D721Med (cell line): ENCODE data around the gene PEX7.

Source experiments
- DNase-seq: peaks from one replicate; pipeline ENCODE4 v3.0.0; 2011; ENCODE audit warnings: low spot score; ENCODE audit not compliant: insufficient read length
- FAIRE-seq: peaks from 2 replicates; lab custom pipeline; 2011; peaks lifted over from hg19 to GRCh38; lab: Jason Lieb, UNC
- TF ChIP-seq, protein P1 (sequence below): IDR thresholded peaks from 2 replicates; pipeline ENCODE4 v1.5.1; 2012; ENCODE audit warnings: mild to moderate bottlenecking, control low read depth; ENCODE audit not compliant: insufficient read depth; ENCODE audit errors: missing control alignments

Gene PEX7

DNA sequence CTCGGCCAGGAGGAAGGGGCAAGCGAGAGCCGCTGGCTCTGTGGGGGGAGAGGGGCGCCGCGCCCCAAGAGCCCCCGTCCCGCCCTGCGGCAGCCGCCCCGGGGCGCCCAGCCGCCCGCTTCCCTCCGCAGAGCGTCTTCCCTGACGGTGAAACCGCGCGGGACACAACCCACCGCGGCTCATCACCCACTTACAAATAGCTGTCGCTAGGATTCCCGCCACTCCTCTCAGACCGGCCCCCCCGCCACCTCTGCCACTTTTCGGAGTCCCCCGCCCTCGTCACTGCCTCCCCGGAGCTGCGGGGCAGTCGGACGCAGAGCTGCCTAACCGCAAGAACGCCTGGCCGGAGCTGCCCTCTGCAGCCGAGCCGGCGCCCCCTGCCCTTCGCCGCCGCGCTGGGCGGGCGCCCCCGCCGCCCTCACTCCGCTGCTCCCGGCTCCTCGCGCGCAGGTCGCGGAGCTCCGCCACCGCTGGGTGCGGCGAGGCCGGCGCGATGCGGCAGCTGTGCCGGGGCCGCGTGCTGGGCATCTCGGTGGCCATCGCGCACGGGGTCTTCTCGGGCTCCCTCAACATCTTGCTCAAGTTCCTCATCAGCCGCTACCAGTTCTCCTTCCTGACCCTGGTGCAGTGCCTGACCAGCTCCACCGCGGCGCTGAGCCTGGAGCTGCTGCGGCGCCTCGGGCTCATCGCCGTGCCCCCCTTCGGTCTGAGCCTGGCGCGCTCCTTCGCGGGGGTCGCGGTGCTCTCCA lies 99.7 kb downstream of the PEX7 start, which contains the start of gene SLC35D3:
SLC35D3 (plus strand) TSS at position 366 of the 749 bp plus-strand sequence; CDS start at position 494, 128 bp downstream.
- DNase-seq (peak; percentile 29), FAIRE-seq (no peak)
- TF ChIP-seq, protein P1, sequence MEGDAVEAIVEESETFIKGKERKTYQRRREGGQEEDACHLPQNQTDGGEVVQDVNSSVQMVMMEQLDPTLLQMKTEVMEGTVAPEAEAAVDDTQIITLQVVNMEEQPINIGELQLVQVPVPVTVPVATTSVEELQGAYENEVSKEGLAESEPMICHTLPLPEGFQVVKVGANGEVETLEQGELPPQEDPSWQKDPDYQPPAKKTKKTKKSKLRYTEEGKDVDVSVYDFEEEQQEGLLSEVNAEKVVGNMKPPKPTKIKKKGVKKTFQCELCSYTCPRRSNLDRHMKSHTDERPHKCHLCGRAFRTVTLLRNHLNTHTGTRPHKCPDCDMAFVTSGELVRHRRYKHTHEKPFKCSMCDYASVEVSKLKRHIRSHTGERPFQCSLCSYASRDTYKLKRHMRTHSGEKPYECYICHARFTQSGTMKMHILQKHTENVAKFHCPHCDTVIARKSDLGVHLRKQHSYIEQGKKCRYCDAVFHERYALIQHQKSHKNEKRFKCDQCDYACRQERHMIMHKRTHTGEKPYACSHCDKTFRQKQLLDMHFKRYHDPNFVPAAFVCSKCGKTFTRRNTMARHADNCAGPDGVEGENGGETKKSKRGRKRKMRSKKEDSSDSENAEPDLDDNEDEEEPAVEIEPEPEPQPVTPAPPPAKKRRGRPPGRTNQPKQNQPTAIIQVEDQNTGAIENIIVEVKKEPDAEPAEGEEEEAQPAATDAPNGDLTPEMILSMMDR, result no peak

DNA sequence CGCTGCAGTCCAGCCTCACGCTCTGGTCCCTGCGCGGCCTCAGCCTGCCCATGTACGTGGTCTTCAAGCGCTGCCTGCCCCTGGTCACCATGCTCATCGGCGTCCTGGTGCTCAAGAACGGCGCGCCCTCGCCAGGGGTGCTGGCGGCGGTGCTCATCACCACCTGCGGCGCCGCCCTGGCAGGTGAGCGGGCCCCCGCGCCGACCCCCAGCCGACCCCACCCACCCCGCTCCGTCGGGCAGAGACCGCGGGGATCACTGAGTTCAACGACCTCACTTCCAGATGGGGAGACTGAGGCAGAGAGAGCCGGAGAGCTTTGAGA lies 100.3 kb downstream of the PEX7 start:
- no peak for FAIRE-seq
- no peak for DNase-seq
- TF ChIP-seq, protein P1, result no peak

DNA sequence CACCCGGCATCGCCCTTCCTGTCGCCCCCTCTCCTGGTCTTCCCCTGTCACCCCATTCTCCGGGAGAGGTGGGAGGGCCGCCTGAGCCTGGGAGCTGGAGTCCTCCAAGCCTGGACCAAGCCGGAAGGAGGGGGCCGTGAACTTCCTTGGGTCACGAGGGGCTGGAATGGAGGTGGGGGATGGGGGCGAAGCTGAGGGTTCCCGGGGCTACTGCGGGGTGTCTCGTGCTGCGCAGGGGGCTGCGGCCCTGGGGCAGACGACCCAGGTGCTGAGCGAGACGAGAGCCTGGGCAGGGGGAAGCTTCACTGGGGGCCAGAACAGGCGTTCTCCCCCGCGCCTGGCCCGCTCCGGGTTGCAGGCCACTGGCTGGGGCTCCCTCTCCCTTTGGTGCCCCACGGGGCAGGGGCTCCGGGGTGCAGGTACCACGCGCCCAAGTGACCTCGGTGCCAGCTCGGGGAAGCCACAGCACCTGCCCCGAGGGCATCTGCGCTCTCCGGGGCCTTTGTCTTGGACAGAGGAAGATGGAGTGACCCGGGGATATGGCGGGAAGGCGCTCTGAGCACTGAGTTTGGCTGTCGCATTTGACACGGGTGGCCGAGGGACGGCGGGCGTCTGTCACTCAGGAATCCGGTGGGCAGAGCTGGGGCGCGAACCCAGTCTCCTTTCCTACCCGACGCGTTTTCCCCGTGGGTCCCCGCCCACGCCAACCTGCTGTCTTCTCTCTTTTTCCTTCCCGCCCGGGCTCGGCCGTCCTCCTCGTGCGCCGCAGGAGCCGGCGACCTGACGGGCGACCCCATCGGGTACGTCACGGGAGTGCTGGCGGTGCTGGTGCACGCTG lies 100.9 kb downstream of the PEX7 start:
- DNase-seq, result no peak
- FAIRE-seq, result no peak

DNA sequence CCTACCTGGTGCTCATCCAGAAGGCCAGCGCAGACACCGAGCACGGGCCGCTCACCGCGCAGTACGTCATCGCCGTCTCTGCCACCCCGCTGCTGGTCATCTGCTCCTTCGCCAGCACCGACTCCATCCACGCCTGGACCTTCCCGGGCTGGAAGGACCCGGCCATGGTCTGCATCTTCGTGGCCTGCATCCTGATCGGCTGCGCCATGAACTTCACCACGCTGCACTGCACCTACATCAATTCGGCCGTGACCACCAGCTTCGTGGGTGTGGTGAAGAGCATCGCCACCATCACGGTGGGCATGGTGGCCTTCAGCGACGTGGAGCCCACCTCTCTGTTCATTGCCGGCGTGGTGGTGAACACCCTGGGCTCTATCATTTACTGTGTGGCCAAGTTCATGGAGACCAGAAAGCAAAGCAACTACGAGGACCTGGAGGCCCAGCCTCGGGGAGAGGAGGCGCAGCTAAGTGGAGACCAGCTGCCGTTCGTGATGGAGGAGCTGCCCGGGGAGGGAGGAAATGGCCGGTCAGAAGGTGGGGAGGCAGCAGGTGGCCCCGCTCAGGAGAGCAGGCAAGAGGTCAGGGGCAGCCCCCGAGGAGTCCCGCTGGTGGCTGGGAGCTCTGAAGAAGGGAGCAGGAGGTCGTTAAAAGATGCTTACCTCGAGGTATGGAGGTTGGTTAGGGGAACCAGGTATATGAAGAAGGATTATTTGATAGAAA lies 101.7 kb downstream of the PEX7 start:
- no peak for FAIRE-seq

More for the DNA sequence above, 100.9 kb downstream of the PEX7 start:
- TF ChIP-seq, protein P1, result no peak

DNA sequence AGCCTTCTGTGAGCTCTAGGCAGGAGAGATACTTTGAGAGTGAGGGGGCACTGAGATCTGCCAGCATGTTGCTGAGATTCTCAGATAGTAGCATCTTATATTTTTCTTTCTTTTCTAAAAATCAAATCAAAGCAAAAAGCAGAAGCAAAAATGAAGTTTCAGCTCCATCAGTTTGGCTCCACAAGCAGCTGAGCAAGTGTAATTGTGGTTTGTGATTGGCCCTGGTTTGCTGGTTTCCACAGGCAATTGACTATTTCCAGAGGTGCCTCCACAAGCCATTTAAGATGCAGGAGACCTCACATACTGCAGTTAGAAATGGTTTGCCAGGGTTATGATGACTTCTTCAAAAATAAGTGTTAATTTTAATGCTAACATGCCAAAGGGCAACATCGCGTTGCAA lies 104.0 kb downstream of the PEX7 start:
- TF ChIP-seq, protein P1, result no peak
- no peak for FAIRE-seq
- no peak for DNase-seq

More for the DNA sequence above, 101.7 kb downstream of the PEX7 start:
- DNase-seq, result no peak
- TF ChIP-seq, protein P1, result no peak

DNA sequence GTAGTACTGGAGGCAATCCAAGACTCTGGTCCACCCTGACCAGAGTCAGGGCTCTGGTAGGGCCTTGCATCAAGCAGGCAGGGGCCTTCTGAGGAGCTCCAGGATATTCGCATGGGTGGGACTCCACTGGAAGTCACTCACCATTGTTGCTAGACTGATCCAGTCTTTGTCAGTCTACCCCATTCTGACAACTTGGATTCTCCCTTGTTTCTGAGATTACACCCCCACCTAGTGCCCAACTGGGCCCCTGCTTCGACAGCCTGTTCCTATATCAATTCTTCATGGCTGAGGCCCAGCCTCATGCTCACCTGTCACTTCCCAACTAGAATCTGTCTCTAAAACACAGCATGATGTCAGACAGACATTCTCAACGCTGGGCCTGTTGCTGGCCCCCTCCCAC lies 104.9 kb downstream of the PEX7 start:
- FAIRE-seq (no peak), DNase-seq (no peak)
- TF ChIP-seq, protein P1, result peak; percentile 39
